ENCODE results near the gene ZBTB20. TPM values are rescaled to one million over a fixed set of nuclear protein-coding genes. Genes with fewer than 3 reads are reported as not detected.
A peak's percentile ranks its signal among the peaks of the same experiment; 100 is the strongest.

ZBTB20 gene
- total RNA-seq, 1 experiment from 2014 or later, result 25.9 TPM

DNA sequence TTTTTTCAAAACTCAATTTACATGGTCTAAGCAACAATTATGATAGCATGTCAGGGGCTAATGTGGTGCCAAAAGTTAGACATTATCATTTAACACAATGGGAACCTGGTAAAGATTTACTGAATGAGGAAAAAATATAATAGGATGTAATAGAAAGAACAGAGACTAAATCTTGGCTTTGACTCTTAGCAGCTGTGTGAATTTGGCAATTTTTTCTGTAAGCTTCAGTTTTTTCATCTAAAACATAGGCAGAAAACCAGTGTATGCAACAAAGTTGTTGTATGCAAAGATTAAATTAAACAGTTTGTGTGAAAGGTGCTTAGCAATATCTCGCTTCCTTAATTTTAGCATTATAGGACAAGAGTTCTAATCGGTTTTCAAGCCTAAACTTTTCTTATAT, 57.6 kb downstream of the ZBTB20 start:
- no peak for DNase-seq (ENCODE audit: low read depth)

DNA sequence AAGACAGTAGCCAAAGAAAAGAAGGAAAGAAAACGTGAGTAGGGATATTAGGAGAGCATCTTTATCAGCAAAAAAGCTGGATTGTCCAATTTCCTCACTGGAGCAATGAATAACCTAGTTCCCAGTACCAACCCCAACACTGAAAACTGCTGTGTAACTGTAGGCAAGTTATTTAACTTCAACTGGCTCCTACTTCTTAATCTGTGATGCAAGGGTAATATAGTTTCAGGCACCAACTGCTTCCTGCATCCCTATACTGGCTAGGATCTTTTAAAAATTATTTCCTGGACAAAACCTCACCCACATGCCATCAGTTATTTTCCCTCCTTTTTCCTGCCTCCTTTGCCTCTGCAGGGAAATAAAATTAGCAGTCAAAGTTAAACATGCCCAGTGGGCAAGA, 59.6 kb downstream of the ZBTB20 start:
- no peak for DNase-seq (ENCODE audit: low read depth)

DNA sequence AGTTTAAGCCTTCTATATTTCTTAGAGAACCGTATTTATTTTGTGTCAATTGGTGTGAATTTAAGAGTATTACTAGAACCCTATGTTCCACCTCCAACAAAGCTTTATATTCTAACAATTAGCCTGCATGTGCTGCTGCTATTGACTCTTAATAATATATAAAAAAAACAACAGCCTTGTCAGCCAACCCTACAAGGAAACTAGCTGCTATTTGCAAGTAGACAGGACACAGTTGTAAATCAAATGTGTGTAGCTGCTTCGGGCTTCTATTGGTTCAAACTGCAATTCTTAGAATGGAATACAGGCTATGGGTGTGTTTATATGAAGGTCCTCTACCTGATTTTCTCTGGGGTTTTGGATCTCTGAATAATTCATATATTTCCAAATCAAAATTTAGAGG, 60.7 kb downstream of the ZBTB20 start:
- no peak for DNase-seq (ENCODE audit: low read depth)

DNA sequence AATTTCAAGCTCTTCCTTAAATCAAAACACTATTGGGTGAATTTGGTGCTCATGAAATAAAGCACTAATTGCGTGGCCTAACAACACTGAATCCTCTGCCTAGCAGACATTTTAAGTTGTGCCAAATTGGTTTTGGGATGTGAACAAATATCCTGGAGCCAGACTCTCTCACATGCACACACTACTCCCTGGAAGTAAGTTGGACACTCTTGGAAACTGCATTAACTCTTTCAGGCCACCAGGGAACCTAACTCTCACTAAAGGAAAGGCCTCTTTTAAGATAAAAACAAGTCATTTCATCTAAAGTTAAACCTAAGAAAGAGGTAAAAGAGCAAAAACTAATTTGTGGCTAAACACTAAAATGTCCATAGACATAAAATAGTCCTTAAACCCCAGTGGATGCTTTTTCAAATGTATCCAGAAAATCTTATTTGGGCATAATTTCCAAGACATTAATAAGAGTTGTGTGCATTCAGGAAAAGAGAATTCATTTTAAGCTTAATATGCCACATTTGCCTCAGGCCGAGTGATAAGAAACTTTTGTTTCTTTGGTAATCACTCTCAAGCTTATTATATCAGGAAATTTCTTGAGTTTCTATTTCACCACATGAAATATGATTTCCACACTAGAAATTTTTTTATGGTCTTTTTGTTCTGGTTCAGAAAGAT, 61.8 kb downstream of the ZBTB20 start:
- peak; percentile 12 for DNase-seq (ENCODE audit: low read depth)

DNA sequence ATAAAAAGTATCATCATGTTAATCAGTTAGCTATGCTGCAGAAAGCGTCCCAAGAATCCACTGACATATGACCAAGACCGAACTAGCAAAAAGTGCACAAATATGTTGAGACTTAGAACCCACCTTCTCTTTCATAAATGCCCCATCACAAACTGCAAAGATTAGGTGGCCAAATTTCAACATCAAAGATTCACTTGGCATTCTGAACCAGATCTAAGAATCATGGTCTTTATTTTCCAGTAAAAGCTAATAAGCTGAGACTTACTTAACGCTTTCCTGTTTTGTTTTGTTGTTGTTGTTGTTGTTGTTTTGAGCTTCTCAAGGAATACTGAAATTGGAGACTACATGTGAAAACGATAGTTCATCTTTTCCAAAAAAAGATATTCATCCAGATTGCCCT, 62.4 kb downstream of the ZBTB20 start:
- no peak for DNase-seq (ENCODE audit: low read depth)

DNA sequence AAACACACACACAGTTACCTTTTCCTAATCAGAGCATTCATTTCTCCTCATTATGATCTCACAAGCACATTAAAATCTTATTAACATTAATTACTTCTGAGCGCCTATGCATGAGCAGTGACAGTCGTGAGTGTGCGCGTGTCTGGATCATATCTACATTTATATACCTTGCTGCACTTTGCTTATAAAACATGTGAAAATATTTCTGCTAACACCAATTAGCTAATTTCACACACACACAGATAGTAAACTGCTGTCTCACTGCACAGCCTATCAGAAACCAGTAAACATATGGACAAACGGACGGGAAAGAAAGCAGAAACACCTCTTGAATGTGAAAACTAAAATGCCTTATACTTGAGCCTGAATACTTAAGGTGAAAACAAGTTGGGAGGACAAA, 64.8 kb downstream of the ZBTB20 start:
- DNase-seq (ENCODE audit: low read depth), result no peak

DNA sequence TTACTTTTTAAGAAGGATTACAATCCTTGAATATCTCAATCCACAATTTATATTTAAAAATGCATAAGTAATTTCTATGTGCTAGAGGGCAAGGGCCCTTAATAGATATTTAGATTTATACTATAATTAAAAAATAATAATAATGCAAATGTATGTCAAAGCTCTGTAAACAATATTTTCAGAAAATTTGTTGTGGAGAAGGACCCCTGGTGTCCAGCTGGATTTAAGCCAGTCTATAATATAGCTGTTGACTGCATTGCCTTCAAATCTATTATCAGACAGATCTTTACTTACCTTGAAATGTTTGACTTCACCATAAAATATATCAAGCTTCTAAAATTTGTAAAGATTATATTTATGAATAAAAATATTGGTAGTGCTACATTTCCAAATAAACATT, 65.6 kb downstream of the ZBTB20 start:
- no peak for DNase-seq (ENCODE audit: low read depth)

DNA sequence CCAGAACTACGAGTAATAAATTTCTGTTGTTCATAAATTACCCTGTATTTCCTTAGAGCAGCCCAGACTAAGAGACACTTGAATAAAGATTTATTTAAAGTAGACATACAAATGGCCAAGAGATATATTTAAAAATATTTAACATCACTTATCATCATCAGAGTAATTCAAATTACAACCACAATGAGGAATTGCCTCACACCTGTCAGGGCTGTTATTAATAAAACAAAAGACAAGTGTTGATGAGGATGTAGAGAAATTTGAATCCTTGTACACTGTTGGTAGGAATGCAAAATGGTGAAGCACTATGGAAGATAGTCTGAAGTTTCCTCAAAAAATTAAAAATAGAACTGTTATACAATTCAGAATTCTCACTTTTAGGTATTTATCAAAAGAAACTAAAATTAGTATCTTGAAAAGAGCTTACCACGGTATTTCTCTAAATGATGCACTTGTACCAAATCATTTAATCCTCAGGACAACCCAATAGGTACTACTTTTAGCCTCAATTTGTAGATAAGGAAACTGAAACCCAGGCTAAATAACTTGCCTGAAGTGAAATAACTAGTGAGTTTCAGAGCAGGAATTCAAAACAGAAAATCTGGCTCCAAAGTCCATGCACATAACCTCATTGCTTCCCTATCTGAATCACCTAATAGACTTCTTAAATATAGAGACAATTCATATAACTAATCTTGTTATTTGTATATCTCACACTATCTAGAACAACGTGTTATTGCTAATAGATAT, 69.4 kb downstream of the ZBTB20 start:
- peak; percentile 18 for DNase-seq (ENCODE audit: low read depth)

DNA sequence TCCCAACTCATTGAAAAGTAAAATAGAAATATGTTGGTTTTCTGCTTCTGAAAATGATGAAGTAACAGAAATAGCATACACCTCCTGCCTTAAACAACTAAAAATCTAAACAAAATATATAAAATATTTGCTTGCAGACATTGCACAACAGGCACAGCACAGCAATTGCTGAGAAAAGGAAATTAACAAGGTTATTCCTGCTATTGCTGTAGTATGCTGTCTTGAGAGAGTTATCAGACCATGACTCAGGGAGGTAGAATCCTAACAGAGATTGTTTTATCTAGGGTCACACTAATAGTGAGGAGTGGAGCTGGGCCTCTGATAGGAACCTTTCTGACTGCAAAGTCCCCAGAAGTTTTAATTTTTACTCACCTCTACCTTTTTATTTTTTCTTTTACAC, 72.6 kb downstream of the ZBTB20 start:
- DNase-seq (ENCODE audit: low read depth), result peak; percentile 57

DNA sequence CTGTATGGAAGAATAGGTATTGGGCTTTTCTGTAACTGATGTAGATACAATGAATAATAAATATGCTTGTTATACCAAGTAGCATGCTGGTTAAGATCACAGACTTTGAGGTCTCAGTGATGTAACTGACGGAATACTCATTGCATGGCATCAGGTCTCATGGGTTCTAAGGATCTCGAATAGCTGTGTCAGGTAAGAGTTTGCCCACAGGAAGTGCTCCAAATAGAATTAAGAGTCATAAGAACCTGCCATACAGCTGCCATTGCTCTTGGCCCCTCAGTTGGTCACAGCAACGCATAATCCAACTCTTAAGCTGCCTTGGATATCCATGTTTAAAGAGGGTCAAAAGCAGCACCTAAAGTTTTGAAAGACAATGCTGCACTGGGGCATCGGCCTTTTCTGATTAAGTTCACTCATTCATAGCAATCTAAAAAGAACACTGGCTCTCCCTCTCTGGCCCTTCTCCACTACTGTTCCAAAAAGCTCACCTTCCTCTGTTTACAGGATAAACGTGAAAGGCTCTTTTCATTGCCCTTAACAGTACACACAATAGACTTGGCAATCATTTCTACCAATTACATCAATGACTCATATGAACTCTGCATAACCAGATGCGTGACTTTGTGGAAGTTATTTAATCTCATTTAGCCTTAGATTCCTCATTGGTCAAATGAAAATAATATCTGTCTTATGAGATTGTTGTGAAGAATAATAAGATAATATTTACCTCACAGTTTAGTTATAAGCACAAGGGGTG, 74.6 kb downstream of the ZBTB20 start:
- peak; percentile 90 for DNase-seq (ENCODE audit: low read depth)

DNA sequence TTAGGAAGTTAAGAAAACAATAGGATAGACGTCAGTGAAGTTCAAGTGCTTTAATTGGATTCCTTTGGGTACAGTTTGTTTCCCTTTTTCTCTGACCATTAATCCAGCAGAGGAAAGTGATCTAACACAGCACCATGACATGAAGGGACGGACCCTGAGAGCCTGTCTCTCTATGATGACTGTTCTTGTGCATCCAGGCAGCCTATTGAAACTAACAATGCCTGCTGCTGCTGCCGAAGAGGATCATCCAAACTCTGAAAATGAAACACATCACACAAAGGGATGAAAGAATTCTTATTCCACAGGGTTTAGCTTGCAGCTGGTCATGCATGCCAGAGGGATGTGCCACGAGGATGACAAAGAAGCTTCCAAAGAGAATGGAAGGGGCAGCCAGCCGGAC, 75.5 kb downstream of the ZBTB20 start:
- DNase-seq (ENCODE audit: low read depth), result peak; percentile 83

DNA sequence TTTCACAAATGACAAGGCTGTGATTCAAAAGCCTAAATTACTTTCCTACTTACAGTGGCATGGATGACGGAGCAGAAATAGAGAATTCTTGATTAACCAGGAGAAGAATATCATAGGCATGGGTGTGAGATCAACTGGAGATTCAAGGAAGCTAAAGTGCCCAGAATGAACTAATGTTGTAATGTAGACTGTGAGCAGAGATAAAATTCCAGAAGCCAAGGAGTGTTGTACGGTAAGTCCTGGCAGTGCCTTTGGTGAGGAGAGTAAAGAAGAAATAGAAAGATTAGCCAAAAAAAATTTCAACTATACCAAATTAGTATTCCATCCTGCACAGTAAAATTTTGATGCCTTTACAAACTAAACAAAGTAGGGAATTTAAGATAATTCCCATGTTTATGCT, 75.9 kb downstream of the ZBTB20 start:
- DNase-seq (ENCODE audit: low read depth), result peak; percentile 39

DNA sequence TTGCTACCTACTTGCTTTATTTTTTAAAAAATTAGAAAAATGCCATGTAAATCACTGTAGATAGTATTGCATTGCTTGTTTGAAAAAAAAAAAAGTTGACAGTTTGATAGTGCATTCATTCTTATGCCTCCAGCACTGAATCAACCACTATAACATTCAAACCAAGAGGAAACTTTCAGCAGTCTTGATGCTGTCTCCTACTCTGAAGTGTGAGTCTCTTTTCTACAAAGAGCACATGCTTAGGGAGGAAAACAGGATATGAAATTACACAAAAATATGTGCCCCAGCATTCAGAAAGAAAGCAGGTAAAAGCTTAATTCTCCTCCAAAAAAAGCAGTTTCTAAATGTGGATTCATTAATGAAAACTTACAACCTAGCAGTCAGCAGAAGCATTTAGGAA, 78.3 kb downstream of the ZBTB20 start:
- peak; percentile 12 for DNase-seq (ENCODE audit: low read depth)

DNA sequence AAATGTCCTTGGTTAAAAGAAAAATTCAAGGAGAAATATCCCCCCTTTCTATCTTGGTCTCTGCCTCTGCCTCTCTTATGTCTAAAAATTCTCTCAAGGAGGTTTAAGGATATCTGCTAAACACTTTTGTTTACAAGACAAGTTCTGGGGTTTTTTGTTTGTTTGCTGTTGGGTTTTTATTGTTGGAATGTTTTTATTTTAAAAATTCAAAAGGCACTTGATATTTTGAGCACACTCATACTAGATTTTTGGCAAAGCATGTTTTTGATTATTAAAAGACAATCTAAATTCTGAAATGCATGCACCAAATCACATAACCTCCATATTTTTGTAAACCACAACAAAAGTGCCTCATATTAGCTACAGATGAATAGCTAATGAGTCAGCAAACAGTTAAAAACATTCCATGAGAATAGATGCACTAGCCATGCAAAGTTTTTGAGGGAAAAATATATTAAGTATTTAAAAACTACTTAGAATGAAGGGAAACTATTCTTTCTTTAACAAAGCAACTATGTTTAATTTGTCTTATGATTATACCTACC, 84.6 kb downstream of the ZBTB20 start:
- DNase-seq (ENCODE audit: low read depth), result peak; percentile 85

DNA sequence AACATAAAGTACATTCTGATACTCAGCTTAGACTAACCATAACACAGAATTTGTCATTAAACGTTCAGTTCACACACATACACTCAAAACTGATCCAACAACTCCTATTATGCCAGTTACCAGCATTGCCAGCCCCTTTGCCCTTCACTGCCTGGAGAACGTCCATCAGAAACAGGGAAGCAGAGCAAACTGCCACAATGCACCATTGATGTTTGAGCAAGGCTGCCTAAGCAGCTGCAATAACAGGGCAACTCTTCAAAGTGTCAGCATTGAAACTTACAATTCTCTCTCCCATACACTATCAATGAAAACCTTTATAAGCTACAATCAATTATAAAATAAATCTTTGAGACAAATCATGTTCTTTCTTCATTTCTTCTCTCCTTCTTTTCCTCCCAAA, 85.1 kb downstream of the ZBTB20 start:
- peak; percentile 28 for DNase-seq (ENCODE audit: low read depth)

DNA sequence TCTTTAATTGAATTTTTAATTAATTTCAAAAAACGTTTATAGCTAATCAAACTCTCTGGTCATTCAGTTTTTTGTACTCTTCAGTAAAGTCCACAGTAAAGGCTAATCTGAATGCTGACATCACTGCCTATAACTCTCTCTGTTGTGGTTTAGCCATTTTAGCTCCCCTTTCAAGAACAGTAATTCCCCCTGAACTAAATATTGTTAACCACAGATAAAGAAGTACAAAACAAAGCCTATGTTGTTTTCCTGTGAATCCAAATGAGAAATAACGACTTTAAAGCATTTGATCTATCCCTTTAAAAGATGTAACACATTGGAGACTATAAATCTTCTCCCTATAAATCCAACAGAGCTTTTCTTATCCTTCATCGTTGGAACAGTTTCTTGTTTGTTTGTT, 94.2 kb downstream of the ZBTB20 start:
- peak; percentile 16 for DNase-seq (ENCODE audit: low read depth)

DNA sequence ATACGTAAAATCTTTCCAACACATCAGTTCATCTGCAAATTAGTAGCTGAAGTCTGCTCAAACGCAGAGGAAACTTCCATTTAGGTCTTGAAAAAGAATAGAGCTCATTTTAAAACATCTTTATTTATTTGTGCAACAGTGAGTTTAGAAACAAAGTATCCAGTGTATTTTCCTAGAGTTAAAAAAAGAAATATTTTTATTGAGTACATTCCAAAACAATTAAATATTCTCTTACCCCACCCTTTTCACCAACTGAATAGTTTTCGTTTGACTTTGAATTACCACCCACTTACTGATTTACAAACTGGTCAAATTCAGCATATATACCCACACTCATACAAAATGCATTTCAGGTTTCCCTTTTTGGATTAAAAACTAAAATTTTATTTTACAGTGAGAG, 104.7 kb downstream of the ZBTB20 start:
- DNase-seq (ENCODE audit: low read depth), result no peak

DNA sequence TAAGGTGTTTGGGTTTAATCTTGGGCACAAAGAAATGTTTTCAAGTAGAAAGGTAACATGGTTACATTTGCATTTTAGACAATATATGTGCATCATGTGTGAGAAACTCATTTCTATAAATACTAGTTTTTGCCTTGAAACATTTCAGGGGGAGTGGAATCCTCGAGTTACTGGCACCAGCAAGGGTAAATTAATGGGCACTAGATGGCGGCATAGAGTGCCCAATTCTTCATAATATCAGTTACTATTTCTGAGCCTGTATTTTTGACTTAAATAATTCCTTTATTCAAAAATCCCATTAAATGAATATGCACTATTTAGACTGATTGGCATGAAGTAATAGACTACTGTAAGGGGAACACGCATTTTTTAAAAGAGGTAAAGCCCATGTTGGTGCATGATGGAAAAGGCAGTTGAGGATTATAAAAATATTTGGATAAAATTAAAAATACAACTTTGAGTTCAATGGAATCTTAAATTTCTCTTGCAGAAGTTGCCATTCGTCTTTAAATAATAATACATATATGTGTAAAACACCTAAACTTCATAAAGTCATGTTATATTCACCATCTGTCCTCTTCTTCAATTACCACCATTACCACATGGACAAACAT, 106.3 kb downstream of the ZBTB20 start:
- peak; percentile 56 for DNase-seq (ENCODE audit: low read depth)

DNA sequence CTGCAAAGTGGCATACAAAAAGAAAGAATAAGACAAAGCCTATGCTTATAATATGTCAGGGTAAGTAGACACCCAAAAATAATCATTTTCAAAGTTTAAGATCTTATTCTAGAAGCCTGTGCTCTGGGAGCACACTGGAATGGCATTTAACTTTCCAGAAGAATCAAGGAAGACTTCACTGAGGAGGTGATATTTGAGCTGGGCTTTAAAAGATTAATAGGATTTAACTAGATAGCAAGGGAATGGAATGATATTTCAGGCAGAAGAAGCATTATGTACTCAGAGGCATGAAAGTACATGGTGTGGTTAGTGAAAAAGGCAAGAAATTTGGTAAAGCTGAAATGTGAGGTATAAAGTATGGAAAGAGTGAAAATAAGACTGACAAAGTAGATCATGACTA, 106.8 kb downstream of the ZBTB20 start:
- DNase-seq (ENCODE audit: low read depth), result no peak

DNA sequence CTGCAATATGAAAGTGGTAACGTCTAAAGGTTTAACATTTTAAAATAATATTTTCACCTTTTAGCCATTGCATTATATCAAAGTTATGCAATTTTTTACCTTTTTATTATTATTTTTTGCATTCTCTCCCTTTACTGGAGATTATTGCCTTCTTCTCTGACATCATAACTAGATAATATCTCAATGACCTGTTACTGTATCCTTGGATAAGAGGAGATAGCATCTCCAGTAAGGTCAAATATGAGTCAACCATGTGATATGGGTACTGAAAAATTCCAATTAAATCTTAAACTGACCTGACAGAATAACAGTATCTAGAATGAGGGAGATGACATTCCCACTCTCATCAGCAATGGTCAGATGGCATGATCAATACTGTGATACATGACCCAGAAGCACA, 108.3 kb downstream of the ZBTB20 start:
- DNase-seq (ENCODE audit: low read depth), result peak; percentile 24

DNA sequence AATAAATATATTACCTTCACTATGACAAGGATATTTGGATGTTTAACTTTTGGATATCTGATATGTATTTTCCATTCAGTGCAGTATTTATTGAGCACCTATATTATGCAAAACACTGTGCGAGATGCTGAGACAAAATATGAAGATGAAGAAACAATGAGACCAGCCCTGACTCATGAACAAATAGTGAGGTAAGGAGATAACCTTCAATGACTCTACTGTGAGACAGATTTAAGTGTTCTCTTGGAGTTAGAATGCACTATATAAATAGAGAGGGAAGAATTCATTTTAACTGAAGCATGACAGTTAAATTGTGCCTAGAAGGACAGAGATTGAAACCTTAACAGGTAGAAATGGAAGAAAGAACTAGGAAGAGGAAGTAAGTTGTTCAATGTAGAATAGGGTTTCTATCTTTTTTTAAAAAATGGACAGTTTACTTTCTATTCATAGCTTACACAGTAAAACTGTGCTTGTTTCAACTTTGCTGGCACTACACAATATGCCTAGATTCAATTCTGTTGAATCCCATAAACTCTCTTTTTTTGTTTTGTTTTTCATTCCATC, 124.2 kb downstream of the ZBTB20 start:
- DNase-seq (ENCODE audit: low read depth), result no peak

DNA sequence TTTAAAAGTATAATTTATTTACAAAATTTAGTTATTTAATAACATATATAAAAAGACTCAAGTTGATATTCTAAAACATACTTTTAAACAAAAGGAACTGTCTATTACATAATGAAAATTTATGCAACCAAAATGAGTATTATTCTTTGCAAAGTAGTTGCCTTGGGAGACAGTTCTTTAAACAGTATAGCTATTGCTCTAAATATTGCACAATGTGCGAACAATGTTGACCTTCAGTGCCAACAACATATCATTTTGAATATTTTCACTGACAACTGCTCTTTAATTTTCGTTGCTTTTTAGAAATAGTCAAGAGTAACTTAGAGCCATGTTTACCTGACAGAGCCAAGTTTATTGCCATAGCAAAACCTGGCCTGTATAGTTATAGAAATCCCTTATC, 124.9 kb downstream of the ZBTB20 start:
- no peak for DNase-seq (ENCODE audit: low read depth)
